Fibroblast of villous mesenchyme (primary cell): ENCODE results near the gene KDM4D. TPM values are rescaled to one million over a fixed set of nuclear protein-coding genes. Genes with fewer than 3 reads are reported as not detected.
"Not testable (repeated sequence)": the region's sequence is repeated elsewhere in the genome, so short reads cannot be mapped to it uniquely, and the experiment has no call there.

Experiments used
- DNase-seq: peaks from one replicate; pipeline ENCODE4 v3.0.0-alpha.2; 2010; ENCODE audit warnings: low read depth
- H3K4me3 ChIP-seq: 2 replicates; pipeline ENCODE4 v1.5.1; 2011; ENCODE audit warnings: low read depth, mild to moderate bottlenecking, low read length
- total RNA-seq: library from RNA; depleted of rRNA; stranded (reverse); fragments of >200 nt; gene quantifications from 2 replicates; pipeline ENCODE4 v1.2.3, GENCODE V29; 2012
- TF ChIP-seq, protein P1 (sequence below): IDR thresholded peaks from 2 replicates; pipeline ENCODE4 v1.5.1; 2012; ENCODE audit warnings: low read depth, mild to moderate bottlenecking, low read length; ENCODE audit not compliant: insufficient read depth

The KDM4D gene
- total RNA-seq, 1 donor: 1.3 TPM

DNA sequence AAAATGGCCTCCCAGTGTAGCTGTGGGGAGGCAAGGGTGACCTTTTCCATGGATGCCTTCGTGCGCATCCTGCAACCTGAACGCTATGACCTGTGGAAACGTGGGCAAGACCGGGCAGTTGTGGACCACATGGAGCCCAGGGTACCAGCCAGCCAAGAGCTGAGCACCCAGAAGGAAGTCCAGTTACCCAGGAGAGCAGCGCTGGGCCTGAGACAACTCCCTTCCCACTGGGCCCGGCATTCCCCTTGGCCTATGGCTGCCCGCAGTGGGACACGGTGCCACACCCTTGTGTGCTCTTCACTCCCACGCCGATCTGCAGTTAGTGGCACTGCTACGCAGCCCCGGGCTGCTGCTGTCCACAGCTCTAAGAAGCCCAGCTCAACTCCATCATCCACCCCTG lies 24.8 kb downstream of the KDM4D start:
- no peak overlapping the region for H3K4me3 ChIP-seq
- no peak for DNase-seq
- TF ChIP-seq, protein P1, sequence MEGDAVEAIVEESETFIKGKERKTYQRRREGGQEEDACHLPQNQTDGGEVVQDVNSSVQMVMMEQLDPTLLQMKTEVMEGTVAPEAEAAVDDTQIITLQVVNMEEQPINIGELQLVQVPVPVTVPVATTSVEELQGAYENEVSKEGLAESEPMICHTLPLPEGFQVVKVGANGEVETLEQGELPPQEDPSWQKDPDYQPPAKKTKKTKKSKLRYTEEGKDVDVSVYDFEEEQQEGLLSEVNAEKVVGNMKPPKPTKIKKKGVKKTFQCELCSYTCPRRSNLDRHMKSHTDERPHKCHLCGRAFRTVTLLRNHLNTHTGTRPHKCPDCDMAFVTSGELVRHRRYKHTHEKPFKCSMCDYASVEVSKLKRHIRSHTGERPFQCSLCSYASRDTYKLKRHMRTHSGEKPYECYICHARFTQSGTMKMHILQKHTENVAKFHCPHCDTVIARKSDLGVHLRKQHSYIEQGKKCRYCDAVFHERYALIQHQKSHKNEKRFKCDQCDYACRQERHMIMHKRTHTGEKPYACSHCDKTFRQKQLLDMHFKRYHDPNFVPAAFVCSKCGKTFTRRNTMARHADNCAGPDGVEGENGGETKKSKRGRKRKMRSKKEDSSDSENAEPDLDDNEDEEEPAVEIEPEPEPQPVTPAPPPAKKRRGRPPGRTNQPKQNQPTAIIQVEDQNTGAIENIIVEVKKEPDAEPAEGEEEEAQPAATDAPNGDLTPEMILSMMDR: no peak

DNA sequence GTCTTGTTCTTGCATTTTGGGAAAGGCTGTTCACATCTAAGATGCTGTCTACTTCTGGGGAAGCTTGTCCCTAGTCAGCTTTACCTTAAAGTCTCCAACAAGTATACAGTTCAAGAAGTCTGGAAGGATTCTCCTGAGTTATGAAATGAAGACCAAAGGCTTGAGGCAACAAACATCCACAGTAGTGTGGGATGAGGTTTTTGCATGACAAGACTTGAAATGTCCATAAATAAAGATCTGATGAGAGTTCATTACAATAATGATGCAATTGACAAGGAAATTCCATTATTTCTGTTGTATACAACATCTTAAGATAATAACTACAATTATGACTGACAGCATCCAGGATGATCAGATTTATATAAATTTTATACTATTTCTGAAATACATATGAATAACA lies 30.2 kb downstream of the KDM4D start:
- TF ChIP-seq, protein P1: no peak
- no peak for DNase-seq
- H3K4me3 ChIP-seq: no peak overlapping the region

DNA sequence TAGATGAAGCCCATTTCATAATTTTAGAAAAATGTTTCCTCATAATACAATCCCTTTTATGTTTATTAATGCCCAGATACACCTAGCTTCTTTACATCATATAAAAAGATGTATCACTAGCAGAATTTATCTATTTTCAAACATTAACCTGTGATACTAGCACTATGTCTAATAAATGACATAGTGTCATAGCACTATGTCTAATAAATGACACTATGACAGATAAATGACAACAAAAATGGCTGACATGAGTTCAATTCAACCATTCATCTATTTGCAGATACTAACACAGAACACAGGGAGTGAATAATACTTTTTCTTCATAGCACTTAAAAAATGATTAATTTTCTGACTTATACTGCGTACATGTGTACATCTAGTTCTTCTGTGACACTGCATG lies 32.1 kb downstream of the KDM4D start:
- TF ChIP-seq, protein P1: no peak
- DNase-seq: no peak
- no peak overlapping the region for H3K4me3 ChIP-seq

DNA sequence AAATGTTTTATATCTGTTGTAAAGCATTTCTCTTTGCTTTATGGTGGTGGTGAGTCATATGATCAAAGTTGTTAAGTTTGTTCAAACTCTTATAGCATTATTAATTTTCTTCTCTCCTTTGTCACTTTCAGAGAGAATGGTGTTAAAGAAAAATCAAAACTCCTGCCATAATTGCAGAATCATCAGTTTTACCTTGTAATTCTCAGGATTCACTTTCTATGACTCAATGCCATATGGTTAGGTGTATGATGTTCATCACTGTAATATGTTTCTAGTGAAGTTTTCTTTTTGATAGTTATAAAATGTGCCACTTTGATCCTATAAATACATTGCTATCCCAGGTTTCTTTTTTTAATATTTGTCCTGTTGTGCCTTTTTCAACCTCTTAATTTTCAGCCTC lies 37.9 kb downstream of the KDM4D start:
- no peak overlapping the region for H3K4me3 ChIP-seq
- DNase-seq: no peak
- TF ChIP-seq, protein P1: no peak

DNA sequence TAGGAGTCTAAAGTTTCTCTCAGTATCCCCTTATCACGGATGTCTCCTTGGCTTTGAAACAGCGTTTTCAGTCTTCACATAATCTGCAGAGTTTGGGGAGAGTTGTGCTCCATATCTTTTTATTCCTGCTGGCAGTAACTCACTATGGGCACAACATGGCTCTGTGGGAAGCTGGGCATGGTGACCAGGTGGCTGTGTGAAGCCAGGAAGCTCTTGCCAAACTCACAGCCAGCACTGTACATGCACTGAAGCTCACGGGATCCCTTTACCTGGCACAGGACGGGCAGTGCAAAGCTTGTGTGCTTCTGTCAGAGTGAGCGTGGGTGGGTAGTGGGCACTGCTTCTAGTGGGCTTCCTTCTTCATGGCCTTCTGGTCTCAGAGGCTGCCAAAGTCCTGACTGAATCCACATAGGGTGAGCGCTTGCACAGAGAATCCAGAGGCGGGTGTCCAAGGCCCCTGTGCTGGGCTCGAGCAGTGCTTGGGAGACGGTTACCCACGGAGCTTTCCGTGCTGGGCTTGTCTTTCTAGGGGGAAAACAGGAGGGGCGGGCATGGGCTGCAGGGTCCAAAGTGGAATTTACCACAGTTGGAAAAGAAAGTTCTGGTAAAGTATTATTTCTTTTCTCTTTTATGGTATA lies 40.8 kb downstream of the KDM4D start:
- no peak overlapping the region for H3K4me3 ChIP-seq
- no peak for DNase-seq
- TF ChIP-seq, protein P1: no peak

DNA sequence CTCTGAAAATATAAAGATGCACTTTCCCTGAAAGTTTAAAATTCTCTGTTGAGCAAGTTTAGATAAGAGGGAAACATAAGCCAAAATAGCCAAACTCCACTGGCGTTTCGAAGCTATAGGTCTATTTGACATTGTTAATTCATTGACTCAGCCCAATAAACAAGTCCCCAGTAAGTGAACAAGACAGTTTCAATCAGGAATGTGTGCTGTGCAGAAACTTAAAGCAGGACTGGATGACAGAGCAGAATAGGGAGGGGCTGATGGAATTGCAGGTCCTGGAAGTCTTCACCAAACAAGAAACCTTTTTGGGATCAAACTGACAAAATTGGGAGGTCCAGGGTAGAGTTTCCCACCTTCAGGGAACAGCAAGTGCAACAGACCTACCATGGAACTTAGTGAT lies 42.6 kb downstream of the KDM4D start:
- no peak overlapping the region for H3K4me3 ChIP-seq
- TF ChIP-seq, protein P1: no peak
- DNase-seq: no peak

DNA sequence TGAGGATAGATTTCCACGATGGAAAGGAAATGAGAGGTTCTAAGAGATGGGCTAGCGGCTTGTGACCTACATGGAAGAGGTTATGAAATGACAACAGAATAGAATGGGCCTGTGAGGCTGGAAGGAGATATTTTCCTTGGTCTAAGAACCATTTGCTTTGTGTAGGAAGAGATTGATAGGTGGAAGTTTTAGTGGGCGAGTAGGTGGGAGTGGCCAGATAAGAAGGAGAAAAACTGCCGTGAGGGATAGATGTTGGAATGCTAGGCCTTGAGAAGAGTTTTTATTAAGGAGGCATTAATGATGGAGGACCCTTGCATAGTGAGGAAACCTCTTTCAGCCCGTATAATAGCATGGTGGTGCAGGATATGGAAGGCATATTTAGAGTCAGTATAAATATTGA lies 48.0 kb downstream of the KDM4D start:
- not testable (repeated sequence) for H3K4me3 ChIP-seq, DNase-seq

DNA sequence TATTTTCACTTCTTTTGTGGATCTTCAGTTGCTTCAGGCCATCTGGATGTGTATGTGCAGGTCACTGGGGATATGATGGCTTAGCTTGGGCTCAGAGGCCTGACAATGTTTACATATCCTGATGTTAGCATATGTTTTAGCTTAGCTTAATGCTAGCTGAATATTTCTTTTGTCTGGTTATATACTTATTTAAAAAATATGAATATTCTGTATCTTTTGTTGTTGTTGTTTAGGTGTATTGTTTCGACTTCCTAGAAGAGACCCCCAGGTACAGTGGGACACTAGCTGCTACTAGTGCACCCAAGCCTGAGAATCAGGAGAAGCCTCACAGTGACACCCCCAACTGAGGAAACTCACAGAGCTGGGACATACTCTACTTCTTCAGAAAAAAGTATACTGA lies 51.4 kb downstream of the KDM4D start, which contains the start of gene KDM4E:
KDM4E (plus strand) TSS at position 301 of the 400 bp plus-strand sequence. CDS start 300 bp downstream, outside the sequence.
- DNase-seq: no peak
- TF ChIP-seq, protein P1: no peak
- no peak within 1 kb of the TSS for H3K4me3 ChIP-seq

DNA sequence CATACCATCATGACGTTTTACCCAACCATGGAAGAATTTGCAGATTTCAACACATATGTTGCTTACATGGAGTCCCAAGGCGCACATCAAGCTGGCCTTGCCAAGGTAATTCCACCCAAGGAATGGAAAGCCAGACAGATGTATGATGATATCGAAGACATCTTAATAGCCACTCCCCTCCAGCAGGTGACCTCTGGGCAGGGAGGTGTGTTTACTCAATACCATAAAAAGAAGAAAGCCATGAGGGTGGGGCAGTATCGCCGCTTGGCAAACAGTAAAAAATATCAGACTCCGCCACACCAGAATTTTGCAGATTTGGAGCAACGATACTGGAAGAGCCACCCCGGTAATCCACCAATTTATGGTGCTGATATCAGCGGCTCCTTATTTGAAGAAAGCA lies 52.1 kb downstream of the KDM4D start:
- DNase-seq, H3K4me3 ChIP-seq: not testable (repeated sequence)
